CD4-positive, alpha-beta T cell (primary cell): ENCODE results near the gene NRXN3. TPM values are rescaled to one million over a fixed set of nuclear protein-coding genes. Genes with fewer than 3 reads are reported as not detected.

ENCODE experiments used
- ATAC-seq: fragments of 200-7000 bp; cut with Tn5 transposase; one replicate; pipeline ENCODE4 v1.10.0; 2022; ENCODE audit warnings: mild to moderate bottlenecking; ENCODE audit not compliant: poor library complexity
- CTCF ChIA-PET: fragments of 350-600 bp; sonication (Branson Sonifier 250); formaldehyde crosslinking; loops from one replicate; lab custom pipeline; 2021; ENCODE audit warnings: antibody characterized with exemption, inconsistent platforms; lab: Charles Lee
- POLR2A ChIA-PET: fragments of 350-600 bp; sonication (Branson Sonifier 250); formaldehyde crosslinking; loops from one replicate; lab custom pipeline; 2021; ENCODE audit warnings: antibody characterized with exemption, inconsistent platforms; lab: Charles Lee
- DNase-seq, 14 experiments: peaks; one replicate each; pipeline ENCODE4 v3.0.0-alpha.2; 2013 to 2020; ENCODE audit warnings: mixed read lengths in 2 of 14
- H3K27ac ChIP-seq, 2 donors: one replicate each; pipeline versions ENCODE4 v1.5.1 to v1.7.0; 2013; ENCODE audit warnings: low read length in 2 of 2, low read depth in 1 of 2, mild to moderate bottlenecking in 1 of 2
- H3K27me3 ChIP-seq, 2 experiments: 1 replicate in 1 of 2; 2 replicates in 1 of 2; pipeline versions ENCODE4 v1.6.1 to v1.7.0; 2013; ENCODE audit warnings: low read length in 2 of 2, control low read depth in 1 of 2, mild to moderate bottlenecking in 1 of 2, moderate library complexity in 1 of 2; ENCODE audit not compliant: insufficient read depth in 2 of 2, control insufficient read depth in 1 of 2
- H3K36me3 ChIP-seq: one replicate; pipeline ENCODE4 v1.6.1; 2013; ENCODE audit warnings: low read length, control low read depth; ENCODE audit not compliant: insufficient read depth
- H3K4me1 ChIP-seq: one replicate; pipeline ENCODE4 v1.6.1; 2013; ENCODE audit warnings: low read length, control low read depth; ENCODE audit not compliant: insufficient read depth
- H3K4me3 ChIP-seq: one replicate; pipeline ENCODE4 v1.5.1; 2013; ENCODE audit warnings: mild to moderate bottlenecking, low read length, moderate library complexity
- H3K9me3 ChIP-seq, 2 experiments: 1 replicate in 1 of 2; 2 replicates in 1 of 2; pipeline versions ENCODE4 v1.6.1 to v1.7.0; 2013; ENCODE audit warnings: low read length in 2 of 2, mild to moderate bottlenecking in 2 of 2, control low read depth in 1 of 2, moderate library complexity in 1 of 2; ENCODE audit not compliant: control insufficient read depth in 1 of 2, insufficient read depth in 1 of 2
- H3K27ac Mint-ChIP-seq: one replicate; pipeline ENCODE4 v1.8.0; 2020; ENCODE audit warnings: mixed read lengths
- H3K27me3 Mint-ChIP-seq: one replicate; pipeline ENCODE4 v1.8.0; 2021; ENCODE audit warnings: mixed read lengths
- H3K36me3 Mint-ChIP-seq: one replicate; pipeline ENCODE4 v1.8.0; 2021; ENCODE audit warnings: low read depth, mixed read lengths
- H3K4me1 Mint-ChIP-seq: one replicate; pipeline ENCODE4 v1.8.0; 2021; ENCODE audit warnings: low read depth, mixed read lengths
- H3K4me3 Mint-ChIP-seq: one replicate; pipeline ENCODE4 v1.8.0; 2020; ENCODE audit warnings: mild to moderate bottlenecking, mixed read lengths
- H3K9me3 Mint-ChIP-seq: one replicate; pipeline ENCODE4 v1.8.0; 2020; ENCODE audit warnings: mixed read lengths
- intact Hi-C, 2 experiments: fragments of 100-400 bp; cut with DNase I in 1 of 2; cut with micrococcal nuclease in 1 of 2; formaldehyde crosslinking; loops; one replicate each; pipeline versions ENCODE4 v1.15.1 to v1.9.0; 2023 to 2025; cut with DNase I, micrococcal nuclease
- total RNA-seq, 174 experiments: library from RNA in 2 of 174; stranded (reverse) in 2 of 174; gene quantifications; one replicate each; pipeline ENCODE4 v1.2.3 and lab custom pipeline; 2021 to 2026
- TF ChIP-seq, protein P1 (sequence below): fragments of 200-600 bp; IDR thresholded peaks from one replicate; pipeline ENCODE4 v1.8.0; 2022; ENCODE audit warnings: antibody characterized with exemption, mild to moderate bottlenecking

Gene NRXN3
- total RNA-seq, 2 experiments from 2014 or later, result not detected

DNA sequence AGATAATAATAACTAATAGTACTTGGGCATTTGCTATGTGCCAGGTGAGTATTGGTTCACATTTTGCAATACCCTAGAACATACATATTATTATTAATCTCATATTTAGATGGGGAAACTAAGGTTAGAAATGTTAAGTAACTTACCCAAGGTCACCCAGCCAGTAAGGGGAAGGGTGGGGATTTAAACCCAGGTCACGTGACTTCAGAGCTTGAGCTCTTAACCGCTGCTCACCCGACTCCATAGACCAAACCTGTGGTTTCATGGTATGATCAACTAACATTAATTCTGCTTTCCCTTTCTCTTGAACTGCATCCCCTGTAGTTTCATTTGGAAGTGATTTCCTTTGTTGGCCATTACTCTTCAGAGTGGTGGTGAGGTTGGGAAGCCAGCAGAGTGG lies 242.3 kb downstream of the NRXN3 start:
- intact Hi-C loops, result no loop called here
- H3K4me1 ChIP-seq, result no peaks in the 10 kb centered on the region
- H3K4me3 Mint-ChIP-seq, result no peak overlapping the region
- H3K27ac Mint-ChIP-seq, result no peak overlapping the region
- H3K27me3 ChIP-seq, result no peaks in the 10 kb centered on the region
- CTCF ChIA-PET, result no interaction called here
- peaks cover 10% of the 10 kb centered on the region for H3K27me3 Mint-ChIP-seq
- no peak overlapping the region for H3K4me3 ChIP-seq
- H3K36me3 Mint-ChIP-seq, result no peaks in the 10 kb centered on the region
- H3K27ac ChIP-seq, result no peak overlapping the region
- no peaks in the 10 kb centered on the region for H3K36me3 ChIP-seq
- TF ChIP-seq, protein P1, sequence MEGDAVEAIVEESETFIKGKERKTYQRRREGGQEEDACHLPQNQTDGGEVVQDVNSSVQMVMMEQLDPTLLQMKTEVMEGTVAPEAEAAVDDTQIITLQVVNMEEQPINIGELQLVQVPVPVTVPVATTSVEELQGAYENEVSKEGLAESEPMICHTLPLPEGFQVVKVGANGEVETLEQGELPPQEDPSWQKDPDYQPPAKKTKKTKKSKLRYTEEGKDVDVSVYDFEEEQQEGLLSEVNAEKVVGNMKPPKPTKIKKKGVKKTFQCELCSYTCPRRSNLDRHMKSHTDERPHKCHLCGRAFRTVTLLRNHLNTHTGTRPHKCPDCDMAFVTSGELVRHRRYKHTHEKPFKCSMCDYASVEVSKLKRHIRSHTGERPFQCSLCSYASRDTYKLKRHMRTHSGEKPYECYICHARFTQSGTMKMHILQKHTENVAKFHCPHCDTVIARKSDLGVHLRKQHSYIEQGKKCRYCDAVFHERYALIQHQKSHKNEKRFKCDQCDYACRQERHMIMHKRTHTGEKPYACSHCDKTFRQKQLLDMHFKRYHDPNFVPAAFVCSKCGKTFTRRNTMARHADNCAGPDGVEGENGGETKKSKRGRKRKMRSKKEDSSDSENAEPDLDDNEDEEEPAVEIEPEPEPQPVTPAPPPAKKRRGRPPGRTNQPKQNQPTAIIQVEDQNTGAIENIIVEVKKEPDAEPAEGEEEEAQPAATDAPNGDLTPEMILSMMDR, result no peak
- POLR2A ChIA-PET, result no interaction called here
- DNase-seq (no peak), ATAC-seq (no peak)
- H3K9me3 Mint-ChIP-seq, result peaks cover 5% of the 10 kb centered on the region
- H3K4me1 Mint-ChIP-seq, result no peaks in the 10 kb centered on the region
- H3K9me3 ChIP-seq, result peaks cover 0 to 3% of the 10 kb centered on the region in 2 experiments

DNA sequence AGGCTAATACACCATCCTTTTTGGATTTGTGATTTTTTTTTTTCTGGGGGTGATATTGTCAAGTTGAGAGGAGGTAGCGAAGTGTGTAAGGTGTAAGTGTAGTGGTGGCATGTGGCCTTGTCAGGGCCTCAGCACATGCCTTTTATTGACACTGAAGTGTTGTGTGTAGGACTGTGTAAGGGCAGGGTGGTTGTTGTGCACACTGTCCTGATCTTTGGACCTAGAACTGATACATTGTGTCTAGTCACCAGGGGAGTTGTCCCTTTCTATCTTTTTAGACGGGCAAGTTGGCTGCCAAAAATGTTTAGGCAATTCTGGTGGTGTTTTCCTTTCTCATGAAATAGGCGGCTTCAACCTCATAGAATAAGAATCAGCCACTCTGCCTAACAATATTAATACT lies 244.0 kb downstream of the NRXN3 start:
- Histone ChIP-seq H3K4me3 (no peak overlapping the region), H3K4me1 (no peaks in the 10 kb centered on the region), H3K9me3 (peaks cover 0 to 3% of the 10 kb centered on the region in 2 experiments), H3K27ac (no peak overlapping the region), H3K27me3 (no peaks in the 10 kb centered on the region), H3K36me3 (no peaks in the 10 kb centered on the region)
- Mint-ChIP-seq H3K4me1 (no peaks in the 10 kb centered on the region), H3K4me3 (no peak overlapping the region), H3K27me3 (peaks cover 6% of the 10 kb centered on the region), H3K9me3 (peaks cover 2% of the 10 kb centered on the region), H3K36me3 (no peaks in the 10 kb centered on the region), H3K27ac (no peak overlapping the region)
- TF ChIP-seq, protein P1, result no peak
- intact Hi-C loops, result no loop called here
- POLR2A ChIA-PET, result no interaction called here
- DNase-seq (no peak), ATAC-seq (no peak)
- CTCF ChIA-PET, result no interaction called here

DNA sequence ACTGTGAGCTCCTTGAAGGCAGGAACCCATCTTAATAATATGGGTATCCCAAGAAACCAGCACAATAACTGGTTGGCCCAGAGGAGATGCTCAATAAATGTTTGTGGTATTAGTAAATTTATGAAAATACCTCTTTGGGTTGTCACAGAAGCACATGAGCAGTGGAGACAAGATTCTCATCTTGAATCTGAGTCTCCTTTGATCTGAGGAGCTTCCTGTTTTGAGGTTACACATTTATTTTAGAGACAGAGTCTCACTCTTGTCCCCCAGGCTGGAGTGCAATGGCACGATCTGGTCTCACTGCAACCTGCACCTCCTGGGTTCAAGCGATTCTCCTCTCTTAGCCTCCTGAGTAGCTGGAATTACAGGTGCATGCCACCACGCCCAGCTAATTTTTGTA lies 247.4 kb downstream of the NRXN3 start:
- intact Hi-C loops, result no loop called here

More for the DNA sequence above, 247.4 kb downstream of the NRXN3 start:
- Mint-ChIP-seq H3K4me1 (no peaks in the 10 kb centered on the region), H3K9me3 (no peaks in the 10 kb centered on the region), H3K36me3 (no peaks in the 10 kb centered on the region), H3K4me3 (no peak overlapping the region), H3K27me3 (peaks cover 6% of the 10 kb centered on the region), H3K27ac (no peak overlapping the region)
- ChIA-PET CTCF (no interaction called here), POLR2A (no interaction called here)
- H3K4me3 ChIP-seq, result no peak overlapping the region
- H3K4me1 ChIP-seq, result no peaks in the 10 kb centered on the region
- TF ChIP-seq, protein P1, result no peak
- no peaks in the 10 kb centered on the region for H3K27me3 ChIP-seq
- no peak for ATAC-seq
- DNase-seq, result no peak
- no peaks in the 10 kb centered on the region for H3K36me3 ChIP-seq
- H3K27ac ChIP-seq, result no peak overlapping the region
- peaks cover 0 to 3% of the 10 kb centered on the region in 2 experiments for H3K9me3 ChIP-seq
